ENCODE results near the gene ABR. TPM values are rescaled to one million over a fixed set of nuclear protein-coding genes. Genes with fewer than 3 reads are reported as not detected.

ABR gene
- total RNA-seq, 1 donor from 2014 or later: 59.7 TPM

- Mint-ChIP-seq H3K36me3 (ENCODE audit: low read depth) (peaks cover 3% of the 10 kb centered on the region), H3K27ac (ENCODE audit: unreplicated experiment) (peak overlapping the region; percentile 27), H3K4me3 (no peak overlapping the region), H3K27me3 (ENCODE audit: low read depth) (no peaks in the 10 kb centered on the region), H3K9me3 (no peaks in the 10 kb centered on the region), H3K4me1 (peaks cover 16% of the 10 kb centered on the region)
- no peak for DNase-seq (ENCODE audit: low read depth, low spot score)
- TF ChIP-seq, protein P1, sequence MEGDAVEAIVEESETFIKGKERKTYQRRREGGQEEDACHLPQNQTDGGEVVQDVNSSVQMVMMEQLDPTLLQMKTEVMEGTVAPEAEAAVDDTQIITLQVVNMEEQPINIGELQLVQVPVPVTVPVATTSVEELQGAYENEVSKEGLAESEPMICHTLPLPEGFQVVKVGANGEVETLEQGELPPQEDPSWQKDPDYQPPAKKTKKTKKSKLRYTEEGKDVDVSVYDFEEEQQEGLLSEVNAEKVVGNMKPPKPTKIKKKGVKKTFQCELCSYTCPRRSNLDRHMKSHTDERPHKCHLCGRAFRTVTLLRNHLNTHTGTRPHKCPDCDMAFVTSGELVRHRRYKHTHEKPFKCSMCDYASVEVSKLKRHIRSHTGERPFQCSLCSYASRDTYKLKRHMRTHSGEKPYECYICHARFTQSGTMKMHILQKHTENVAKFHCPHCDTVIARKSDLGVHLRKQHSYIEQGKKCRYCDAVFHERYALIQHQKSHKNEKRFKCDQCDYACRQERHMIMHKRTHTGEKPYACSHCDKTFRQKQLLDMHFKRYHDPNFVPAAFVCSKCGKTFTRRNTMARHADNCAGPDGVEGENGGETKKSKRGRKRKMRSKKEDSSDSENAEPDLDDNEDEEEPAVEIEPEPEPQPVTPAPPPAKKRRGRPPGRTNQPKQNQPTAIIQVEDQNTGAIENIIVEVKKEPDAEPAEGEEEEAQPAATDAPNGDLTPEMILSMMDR (conservative IDR thresholded peaks at IDR 0.05): no peak
Measured at GRCh38 chr17:1126250-1126797, 53.5 kb downstream of the ABR start.

DNA sequence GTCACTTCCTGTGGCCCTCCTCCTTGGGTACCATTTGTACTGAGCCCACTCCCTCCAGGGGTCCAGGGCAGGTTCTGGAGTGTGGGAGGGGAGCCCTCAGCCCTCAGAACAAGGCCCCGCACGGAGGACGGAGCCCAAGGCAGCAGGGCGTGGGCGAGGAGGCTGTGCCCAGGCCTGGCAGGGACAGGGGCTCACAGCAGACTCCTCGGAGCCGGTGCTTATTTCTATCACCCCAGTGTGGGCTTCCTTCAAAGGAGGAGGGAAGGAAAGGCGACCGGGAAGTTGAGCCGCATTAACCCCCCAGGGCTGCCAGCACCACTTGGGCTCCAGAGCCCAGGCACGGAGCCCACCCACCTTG lies 54.0 kb downstream of the ABR start:
- no peak overlapping the region for H3K4me3 Mint-ChIP-seq
- H3K4me1 Mint-ChIP-seq: peaks cover 16% of the 10 kb centered on the region
- H3K36me3 Mint-ChIP-seq (ENCODE audit: low read depth): peaks cover 3% of the 10 kb centered on the region
- no peaks in the 10 kb centered on the region for H3K9me3 Mint-ChIP-seq
- H3K27me3 Mint-ChIP-seq (ENCODE audit: low read depth): no peaks in the 10 kb centered on the region
- TF ChIP-seq, protein P1 (conservative IDR thresholded peaks at IDR 0.05): no peak
- H3K27ac Mint-ChIP-seq (ENCODE audit: unreplicated experiment): no peak overlapping the region
- no peak for DNase-seq (ENCODE audit: low read depth, low spot score)

DNA sequence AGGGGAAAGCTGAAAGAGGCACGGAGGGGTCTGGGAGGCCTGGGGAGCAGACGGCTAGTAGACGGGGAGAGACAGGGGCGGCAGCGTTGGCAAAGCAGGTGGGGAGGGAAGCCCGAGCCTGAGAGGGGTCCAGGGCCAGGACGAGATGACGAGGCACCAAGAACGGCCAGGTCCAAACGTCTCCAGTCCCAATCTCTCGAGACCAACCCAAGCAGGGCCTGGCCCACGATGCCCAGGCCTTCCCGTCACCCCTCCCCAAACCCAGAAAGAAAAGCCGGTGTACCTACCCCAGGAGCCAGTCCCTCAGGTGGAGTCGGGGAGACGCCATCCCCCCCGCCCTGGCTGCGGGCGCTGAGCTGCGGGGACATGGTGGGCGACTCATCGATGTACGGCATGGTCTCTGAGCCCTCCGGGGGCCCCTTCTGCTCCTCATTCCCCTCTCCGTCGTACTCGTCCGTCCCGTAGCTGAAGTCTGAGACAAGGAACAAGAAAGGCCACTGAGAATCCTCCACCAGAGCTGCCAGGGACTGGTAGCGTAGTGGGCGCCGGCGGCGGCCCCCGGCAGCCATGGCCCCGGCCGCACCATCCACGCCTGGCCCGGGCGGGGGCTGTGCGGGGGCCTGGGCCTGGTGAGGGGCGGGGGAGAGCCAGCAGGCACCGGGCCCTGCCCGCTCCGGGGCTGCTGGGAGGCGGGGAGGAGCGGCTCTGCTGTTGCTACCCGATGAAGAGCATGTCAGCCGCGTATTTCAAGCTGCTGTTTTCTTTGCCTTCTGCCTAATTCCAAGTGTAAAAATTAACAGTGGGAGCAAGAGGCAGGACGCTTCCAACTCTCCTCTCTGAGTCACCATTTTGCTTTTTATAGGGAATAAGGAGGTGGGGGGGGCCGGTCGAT lies 54.6 kb downstream of the ABR start:
- no peaks in the 10 kb centered on the region for H3K27me3 Mint-ChIP-seq (ENCODE audit: low read depth)
- peaks cover 16% of the 10 kb centered on the region for H3K4me1 Mint-ChIP-seq
- no peak overlapping the region for H3K4me3 Mint-ChIP-seq
- no peak for DNase-seq (ENCODE audit: low read depth, low spot score)
- H3K36me3 Mint-ChIP-seq (ENCODE audit: low read depth): peaks cover 3% of the 10 kb centered on the region
- no peak overlapping the region for H3K27ac Mint-ChIP-seq (ENCODE audit: unreplicated experiment)
- H3K9me3 Mint-ChIP-seq: no peaks in the 10 kb centered on the region
- TF ChIP-seq, protein P1 (conservative IDR thresholded peaks at IDR 0.05): no peak

- Mint-ChIP-seq H3K36me3 (ENCODE audit: low read depth) (peaks cover 3% of the 10 kb centered on the region), H3K27ac (ENCODE audit: unreplicated experiment) (no peak overlapping the region), H3K9me3 (no peaks in the 10 kb centered on the region), H3K4me3 (peak overlapping the region; percentile 38), H3K4me1 (peaks cover 16% of the 10 kb centered on the region), H3K27me3 (ENCODE audit: low read depth) (no peaks in the 10 kb centered on the region)
- no peak for DNase-seq (ENCODE audit: low read depth, low spot score)
- TF ChIP-seq, protein P1 (conservative IDR thresholded peaks at IDR 0.05): no peak
Measured at GRCh38 chr17:1123921-1124715, 55.7 kb downstream of the ABR start.

DNA sequence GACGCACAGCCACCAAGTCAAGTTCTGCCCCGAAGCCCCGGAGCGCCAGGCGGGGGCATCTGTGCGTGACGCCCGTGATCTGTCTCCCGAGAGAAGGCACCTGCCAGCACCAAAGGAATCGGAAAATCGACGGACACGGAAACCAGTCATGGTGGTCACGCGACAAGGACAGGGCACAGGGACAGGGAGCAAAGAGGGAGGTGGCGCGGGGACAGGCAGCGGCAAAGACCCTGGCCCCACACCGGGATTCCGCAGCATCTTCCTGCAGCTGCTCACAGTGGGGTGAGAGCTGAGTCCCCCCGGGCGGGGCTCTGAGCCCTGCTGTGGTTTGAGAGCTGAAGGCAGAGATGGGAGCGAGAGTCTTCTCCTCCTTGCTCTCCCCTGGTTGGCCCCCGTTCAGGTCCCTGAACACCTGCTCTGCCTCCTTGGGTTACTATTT lies 56.4 kb downstream of the ABR start:
- H3K4me1 Mint-ChIP-seq: peaks cover 16% of the 10 kb centered on the region
- H3K4me3 Mint-ChIP-seq: no peak overlapping the region
- no peaks in the 10 kb centered on the region for H3K27me3 Mint-ChIP-seq (ENCODE audit: low read depth)
- H3K9me3 Mint-ChIP-seq: no peaks in the 10 kb centered on the region
- no peak overlapping the region for H3K27ac Mint-ChIP-seq (ENCODE audit: unreplicated experiment)
- no peak for DNase-seq (ENCODE audit: low read depth, low spot score)
- H3K36me3 Mint-ChIP-seq (ENCODE audit: low read depth): no peaks in the 10 kb centered on the region
- TF ChIP-seq, protein P1 (conservative IDR thresholded peaks at IDR 0.05): no peak
